Measurements from ENCODE around the gene RAPGEF3.

RAPGEF3 gene

GRCh38 chr12:47763481-47764346, 5.0 kb upstream of the RAPGEF3 start:
- no peak for ATAC-seq
- TF ChIP-seq ZNF8 (CRISPR knock-in tag; IDR thresholded peaks at IDR 0.05): no peak

DNA sequence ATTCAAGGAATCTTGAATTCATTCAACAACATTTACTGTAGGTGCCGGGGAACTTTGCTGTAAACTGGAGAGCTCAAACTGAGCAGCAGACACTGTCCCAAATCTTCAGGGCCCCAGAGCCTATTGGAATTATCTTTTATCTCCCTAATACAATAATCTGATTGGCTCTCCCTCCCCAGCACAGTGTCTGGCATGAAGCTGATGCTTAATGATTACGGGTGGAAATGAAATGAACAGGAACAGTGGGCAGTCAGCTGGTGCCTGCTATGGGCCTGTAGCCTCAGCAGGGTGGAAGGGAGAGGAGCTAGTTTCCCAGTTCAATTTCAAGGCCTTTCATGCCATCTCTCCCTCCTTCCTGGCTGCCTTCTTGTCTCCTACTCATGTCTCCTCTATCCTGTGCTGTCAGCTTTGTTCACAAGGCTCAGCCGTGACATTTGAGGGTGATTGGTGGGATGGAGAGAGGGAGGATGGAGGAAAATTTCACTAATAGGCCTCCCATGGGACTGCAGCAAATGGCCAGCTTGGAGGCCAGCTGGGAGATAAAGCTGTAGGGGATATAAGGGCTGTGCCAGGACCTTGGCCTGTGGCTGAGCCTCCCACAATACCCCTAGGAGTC, 4.3 kb upstream of the RAPGEF3 start:
- TF ChIP-seq ESRRG (CRISPR knock-in tag; IDR thresholded peaks at IDR 0.05) (no peak), ZC3H10 (CRISPR knock-in tag; IDR thresholded peaks at IDR 0.05) (no peak), CSRNP3 (CRISPR knock-in tag; IDR thresholded peaks at IDR 0.05) (no peak), BACH2 (CRISPR knock-in tag; IDR thresholded peaks at IDR 0.05; ENCODE audit: borderline replicate concordance) (no peak), ZNF70 (CRISPR knock-in tag; IDR thresholded peaks at IDR 0.05) (no peak), TCF4 (CRISPR knock-in tag; IDR thresholded peaks at IDR 0.05; ENCODE audit: borderline replicate concordance) (peak; percentile 63; the same call in 1 of the 2 replicates), PATZ1 (CRISPR knock-in tag; IDR thresholded peaks at IDR 0.05; ENCODE audit: borderline replicate concordance) (no peak), GLIS3 (CRISPR knock-in tag; IDR thresholded peaks at IDR 0.05) (no peak), ZFP3 (CRISPR knock-in tag; IDR thresholded peaks at IDR 0.05) (no peak), RARB (CRISPR knock-in tag; IDR thresholded peaks at IDR 0.05) (no peak), ZNF565 (CRISPR knock-in tag; conservative IDR thresholded peaks at IDR 0.05; ENCODE audit: low read depth) (no peak), PPARA (CRISPR knock-in tag; IDR thresholded peaks at IDR 0.05; ENCODE audit: borderline replicate concordance) (no peak), TSHZ2 (CRISPR knock-in tag; IDR thresholded peaks at IDR 0.05) (0 out of 2 replicates have a peak, but pooled peaks have one; percentile 21), ISL1 (CRISPR knock-in tag; IDR thresholded peaks at IDR 0.05) (no peak), ZFP30 (CRISPR knock-in tag; IDR thresholded peaks at IDR 0.05) (no peak)
- TF ChIP-seq, protein P1, sequence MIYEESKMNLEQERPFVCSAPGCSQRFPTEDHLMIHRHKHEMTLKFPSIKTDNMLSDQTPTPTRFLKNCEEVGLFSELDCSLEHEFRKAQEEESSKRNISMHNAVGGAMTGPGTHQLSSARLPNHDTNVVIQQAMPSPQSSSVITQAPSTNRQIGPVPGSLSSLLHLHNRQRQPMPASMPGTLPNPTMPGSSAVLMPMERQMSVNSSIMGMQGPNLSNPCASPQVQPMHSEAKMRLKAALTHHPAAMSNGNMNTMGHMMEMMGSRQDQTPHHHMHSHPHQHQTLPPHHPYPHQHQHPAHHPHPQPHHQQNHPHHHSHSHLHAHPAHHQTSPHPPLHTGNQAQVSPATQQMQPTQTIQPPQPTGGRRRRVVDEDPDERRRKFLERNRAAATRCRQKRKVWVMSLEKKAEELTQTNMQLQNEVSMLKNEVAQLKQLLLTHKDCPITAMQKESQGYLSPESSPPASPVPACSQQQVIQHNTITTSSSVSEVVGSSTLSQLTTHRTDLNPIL (CRISPR knock-in tag; IDR thresholded peaks at IDR 0.05; ENCODE audit: low read depth): no peak
- ATAC-seq: no peak

GRCh38 chr12:47758584-47758833, 171 bp downstream of the RAPGEF3 start:
- ATAC-seq: no peak
- no peak for TF ChIP-seq ZNF8 (CRISPR knock-in tag; IDR thresholded peaks at IDR 0.05)

- no peak for ATAC-seq
- TF ChIP-seq PPARA (CRISPR knock-in tag; IDR thresholded peaks at IDR 0.05; ENCODE audit: borderline replicate concordance): no peak
- TF ChIP-seq TSHZ2 (CRISPR knock-in tag; IDR thresholded peaks at IDR 0.05): no peak
- TF ChIP-seq ZFP30 (CRISPR knock-in tag; IDR thresholded peaks at IDR 0.05): no peak
- TF ChIP-seq ESRRG (CRISPR knock-in tag; IDR thresholded peaks at IDR 0.05): no peak
- no peak for TF ChIP-seq ZNF70 (CRISPR knock-in tag; IDR thresholded peaks at IDR 0.05)
- TF ChIP-seq RARB (CRISPR knock-in tag; IDR thresholded peaks at IDR 0.05): no peak
- no peak for TF ChIP-seq BACH2 (CRISPR knock-in tag; IDR thresholded peaks at IDR 0.05; ENCODE audit: borderline replicate concordance)
- TF ChIP-seq GLIS3 (CRISPR knock-in tag; IDR thresholded peaks at IDR 0.05): no peak
- TF ChIP-seq TOX (CRISPR knock-in tag; IDR thresholded peaks at IDR 0.05; ENCODE audit: borderline replicate concordance): no peak
- no peak for TF ChIP-seq ISL1 (CRISPR knock-in tag; IDR thresholded peaks at IDR 0.05)
- TF ChIP-seq OSR1 (CRISPR knock-in tag; IDR thresholded peaks at IDR 0.05): no peak
- TF ChIP-seq, protein P1 (CRISPR knock-in tag; IDR thresholded peaks at IDR 0.05; ENCODE audit: low read depth): no peak
- TF ChIP-seq ZNF565 (CRISPR knock-in tag; conservative IDR thresholded peaks at IDR 0.05; ENCODE audit: low read depth): no peak
- TF ChIP-seq TCF4 (CRISPR knock-in tag; IDR thresholded peaks at IDR 0.05; ENCODE audit: borderline replicate concordance): no peak
- TF ChIP-seq ZC3H10 (CRISPR knock-in tag; IDR thresholded peaks at IDR 0.05): no peak
Observed at GRCh38 chr12:47757840-47758583, 668 bp downstream of the RAPGEF3 start.
